Naive thymus-derived CD4-positive, alpha-beta T cell (primary cell): ENCODE results near the gene ACOT4. TPM values are rescaled to one million over a fixed set of nuclear protein-coding genes. Genes with fewer than 3 reads are reported as not detected.
"Not testable (repeated sequence)": the region's sequence is repeated elsewhere in the genome, so short reads cannot be mapped to it uniquely, and the experiment has no call there.

Source experiments
- ATAC-seq: fragments of 150-1000 bp; cut with Tn5 transposase; 2 replicates; pipeline ENCODE4 v1.10.0; 2021; ENCODE audit warnings: mild to moderate bottlenecking, moderate library complexity
- CTCF ChIA-PET: fragments of 350-600 bp; sonication (Branson Sonifier 250); formaldehyde crosslinking; loops from one replicate; lab custom pipeline; 2021; ENCODE audit warnings: antibody characterized with exemption; lab: Charles Lee
- POLR2A ChIA-PET: fragments of 350-600 bp; sonication (Branson Sonifier 250); formaldehyde crosslinking; loops from one replicate; lab custom pipeline; 2021; ENCODE audit warnings: antibody characterized with exemption, inconsistent platforms; lab: Charles Lee
- DNase-seq, 9 donors: peaks; one replicate each; pipeline versions ENCODE4 v3.0.0 to v3.0.0-alpha.2; 2020 to 2022; ENCODE audit warnings: mixed read lengths in 1 of 9
- H3K27ac ChIP-seq: one replicate; pipeline ENCODE4 v1.7.0; 2013; ENCODE audit warnings: mild to moderate bottlenecking, low read depth, low read length, moderate library complexity
- H3K27me3 ChIP-seq, 2 donors: one replicate each; pipeline ENCODE4 v1.7.0; 2013; ENCODE audit warnings: low read length in 2 of 2, mild to moderate bottlenecking in 2 of 2, moderate library complexity in 2 of 2; ENCODE audit not compliant: control insufficient read depth in 2 of 2, insufficient read depth in 2 of 2
- H3K36me3 ChIP-seq, 3 experiments: 1 replicate in 2 of 3; 2 replicates in 1 of 3; pipeline ENCODE4 v1.7.0; 2013; ENCODE audit warnings: low read length in 3 of 3, mild to moderate bottlenecking in 3 of 3, moderate library complexity in 1 of 3; ENCODE audit not compliant: insufficient read depth in 3 of 3, control insufficient read depth in 2 of 3
- H3K4me1 ChIP-seq, 2 donors: one replicate each; pipeline ENCODE4 v1.7.0; 2013; ENCODE audit warnings: low read length in 2 of 2, mild to moderate bottlenecking in 2 of 2, moderate library complexity in 1 of 2; ENCODE audit not compliant: control insufficient read depth in 2 of 2, insufficient read depth in 2 of 2
- H3K4me3 ChIP-seq: 2 replicates; pipeline ENCODE4 v1.7.0; 2013; ENCODE audit warnings: mild to moderate bottlenecking, low read length
- H3K9me3 ChIP-seq, 3 experiments: 1 replicate in 2 of 3; 2 replicates in 1 of 3; pipeline ENCODE4 v1.7.0; 2013; ENCODE audit warnings: low read length in 3 of 3; ENCODE audit not compliant: control insufficient read depth in 2 of 3
- H3K27ac Mint-ChIP-seq, 9 donors: one replicate each; pipeline ENCODE4 v1.8.0; 2020 to 2022; ENCODE audit warnings: mixed read lengths in 9 of 9, mild to moderate bottlenecking in 8 of 9, moderate library complexity in 5 of 9, inconsistent platforms in 2 of 9
- H3K27me3 Mint-ChIP-seq, 5 donors: one replicate each; pipeline ENCODE4 v1.8.0; 2021 to 2022; ENCODE audit warnings: mixed read lengths in 5 of 5, mild to moderate bottlenecking in 1 of 5
- H3K36me3 Mint-ChIP-seq, 5 donors: one replicate each; pipeline ENCODE4 v1.8.0; 2020 to 2022; ENCODE audit warnings: mixed read lengths in 5 of 5, mild to moderate bottlenecking in 3 of 5, inconsistent platforms in 1 of 5
- H3K4me1 Mint-ChIP-seq, 7 donors: one replicate each; pipeline ENCODE4 v1.8.0; 2020 to 2022; ENCODE audit warnings: mixed read lengths in 7 of 7, mild to moderate bottlenecking in 3 of 7, inconsistent platforms in 1 of 7
- H3K4me3 Mint-ChIP-seq, 10 donors: one replicate each; pipeline ENCODE4 v1.8.0; 2020 to 2022; ENCODE audit warnings: mild to moderate bottlenecking in 10 of 10, mixed read lengths in 10 of 10, moderate library complexity in 6 of 10, inconsistent platforms in 2 of 10
- H3K9me3 Mint-ChIP-seq, 11 donors: one replicate each; pipeline ENCODE4 v1.8.0; 2020 to 2022; ENCODE audit warnings: mixed read lengths in 11 of 11, mild to moderate bottlenecking in 4 of 11, inconsistent platforms in 1 of 11, moderate library complexity in 1 of 11
- intact Hi-C, 2 donors: fragments of 100-400 bp; cut with micrococcal nuclease; formaldehyde crosslinking; loops; one replicate each; pipeline ENCODE4 v1.15.1; 2023
- polyA plus RNA-seq, 2 donors: library from polyadenylated mRNA; unstranded; fragments of 300-500 nt; fragmentation: Illumina TruSeq; gene quantifications; one replicate each; pipeline ENCODE4 v1.2.3, GENCODE V29; 2021
- total RNA-seq, 6 experiments: library from RNA in 5 of 6; stranded (reverse) in 5 of 6; gene quantifications; 1 replicate in 5 of 6; 2 replicates in 1 of 6; pipeline ENCODE4 v1.2.3 and lab custom pipeline; 2021 to 2026

Gene ACOT4
- total and polyA plus RNA-seq, 7 experiments from 2014 or later: 0.69 to 2.6 (median 0.94) TPM

- not testable (repeated sequence) for H3K4me3 Mint-ChIP-seq, H3K9me3 Mint-ChIP-seq, H3K27me3 Mint-ChIP-seq
Measured at GRCh38 chr14:73557201-73557600, 34.5 kb upstream of the ACOT4 start.

DNA sequence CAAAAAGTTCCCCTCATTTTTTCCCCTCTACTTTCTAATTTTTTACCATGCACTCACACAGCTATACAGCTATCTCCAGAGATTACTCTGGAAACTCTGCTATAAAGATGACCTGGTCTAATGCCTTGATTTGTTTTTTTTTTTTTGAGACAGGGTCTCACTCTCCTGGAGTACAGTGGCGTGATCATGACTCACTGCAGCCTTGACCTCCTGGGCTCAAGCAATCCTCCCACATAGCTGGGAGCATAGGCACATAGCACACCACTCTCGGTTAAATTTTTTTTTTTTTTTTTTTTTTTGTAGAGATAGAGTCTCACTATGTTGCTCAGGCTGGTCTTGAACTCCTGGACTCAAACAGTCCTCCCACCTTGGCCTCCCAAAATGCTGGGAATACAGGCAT lies 33.4 kb upstream of the ACOT4 start:
- H3K36me3 ChIP-seq, H3K4me3 ChIP-seq, DNase-seq, H3K27ac Mint-ChIP-seq, H3K27me3 Mint-ChIP-seq, POLR2A ChIA-PET, H3K4me1 ChIP-seq, CTCF ChIA-PET, H3K27me3 ChIP-seq, ATAC-seq, H3K9me3 ChIP-seq, H3K27ac ChIP-seq, H3K4me3 Mint-ChIP-seq, intact Hi-C loops: not testable (repeated sequence)
- peaks cover 0 to 11% (median 0%) of the 10 kb centered on the region in 7 donors for H3K4me1 Mint-ChIP-seq
- peaks cover 0 to 13% (median 9%) of the 10 kb centered on the region in 5 donors for H3K36me3 Mint-ChIP-seq
- peaks cover 0 to 19% (median 5%) of the 10 kb centered on the region in 11 donors for H3K9me3 Mint-ChIP-seq

More at GRCh38 chr14:73557201-73557600, 34.5 kb upstream of the ACOT4 start:
- intact Hi-C loops, H3K36me3 Mint-ChIP-seq, H3K4me3 ChIP-seq, POLR2A ChIA-PET, H3K4me1 Mint-ChIP-seq, H3K27ac Mint-ChIP-seq, ATAC-seq, H3K27ac ChIP-seq, H3K27me3 ChIP-seq, H3K4me1 ChIP-seq, H3K9me3 ChIP-seq, H3K36me3 ChIP-seq, DNase-seq, CTCF ChIA-PET: not testable (repeated sequence)

GRCh38 chr14:73562256-73562655 lies 29.4 kb upstream of the ACOT4 start:
- H3K9me3 ChIP-seq, H3K27ac Mint-ChIP-seq, POLR2A ChIA-PET, H3K4me1 ChIP-seq, ATAC-seq, DNase-seq, H3K27me3 ChIP-seq, H3K4me3 ChIP-seq, CTCF ChIA-PET, H3K36me3 ChIP-seq, H3K27me3 Mint-ChIP-seq, H3K4me3 Mint-ChIP-seq, H3K27ac ChIP-seq: not testable (repeated sequence)
- H3K9me3 Mint-ChIP-seq: peaks cover 0 to 19% (median 5%) of the 10 kb centered on the region in 11 donors
- intact Hi-C loops: loop anchor here in 1 of 2 donors (10.0 kb wide), 1 partner anchor 153 kb away; the partner anchor contains the start of gene PNMA1
- peaks cover 4 to 26% (median 19%) of the 10 kb centered on the region in 5 donors for H3K36me3 Mint-ChIP-seq
- peaks cover 12 to 29% (median 20%) of the 10 kb centered on the region in 7 donors for H3K4me1 Mint-ChIP-seq

- H3K27ac ChIP-seq, H3K27ac Mint-ChIP-seq, H3K4me3 ChIP-seq, POLR2A ChIA-PET, H3K27me3 Mint-ChIP-seq, H3K9me3 ChIP-seq, ATAC-seq, H3K4me3 Mint-ChIP-seq, H3K27me3 ChIP-seq, H3K36me3 ChIP-seq, DNase-seq, H3K4me1 ChIP-seq, CTCF ChIA-PET: not testable (repeated sequence)
- Mint-ChIP-seq H3K9me3 (peaks cover 0 to 19% (median 5%) of the 10 kb centered on the region in 11 donors), H3K36me3 (peaks cover 4 to 30% (median 23%) of the 10 kb centered on the region in 5 donors), H3K4me1 (peaks cover 16 to 33% (median 24%) of the 10 kb centered on the region in 7 donors)
- intact Hi-C loops: loop anchor here in 1 of 2 donors (10.0 kb wide), 1 partner anchor 152 kb away; the partner anchor contains the start of gene PNMA1
Measured at GRCh38 chr14:73562696-73563095, 29.0 kb upstream of the ACOT4 start.

- H3K9me3 ChIP-seq, H3K4me3 ChIP-seq, H3K27ac ChIP-seq, H3K27me3 ChIP-seq, H3K36me3 ChIP-seq, DNase-seq, H3K27me3 Mint-ChIP-seq, ATAC-seq: not testable (repeated sequence)
- Mint-ChIP-seq H3K36me3 (peaks cover 4 to 31% (median 25%) of the 10 kb centered on the region in 5 donors), H3K4me3 (peak overlapping the region in 2 of 10 donors; percentile 92 to 96), H3K4me1 (peaks cover 29 to 55% (median 46%) of the 10 kb centered on the region in 7 donors), H3K27ac (peak overlapping the region in 1 of 9 donors; percentile 79), H3K9me3 (peaks cover 0 to 17% (median 5%) of the 10 kb centered on the region in 11 donors)
- peaks cover 21% of the 10 kb centered on the region in 2 donors for H3K4me1 ChIP-seq
- POLR2A ChIA-PET: interaction anchor here (1.8 kb wide), 1 partner anchor 57 kb away, joined by 5 read pairs; no protein-coding TSS in a partner anchor
- CTCF ChIA-PET: interaction anchor here (0.6 kb wide), 1 partner anchor 217 kb away, joined by 3 read pairs; no protein-coding TSS in a partner anchor
- intact Hi-C loops: loop anchor here in 1 of 2 donors (5.0 to 10.0 kb wide), 2 partner anchors 39 to 148 kb away; partner anchors contain the start of gene PNMA1
Measured at GRCh38 chr14:73566431-73566830, 25.2 kb upstream of the ACOT4 start.

DNA sequence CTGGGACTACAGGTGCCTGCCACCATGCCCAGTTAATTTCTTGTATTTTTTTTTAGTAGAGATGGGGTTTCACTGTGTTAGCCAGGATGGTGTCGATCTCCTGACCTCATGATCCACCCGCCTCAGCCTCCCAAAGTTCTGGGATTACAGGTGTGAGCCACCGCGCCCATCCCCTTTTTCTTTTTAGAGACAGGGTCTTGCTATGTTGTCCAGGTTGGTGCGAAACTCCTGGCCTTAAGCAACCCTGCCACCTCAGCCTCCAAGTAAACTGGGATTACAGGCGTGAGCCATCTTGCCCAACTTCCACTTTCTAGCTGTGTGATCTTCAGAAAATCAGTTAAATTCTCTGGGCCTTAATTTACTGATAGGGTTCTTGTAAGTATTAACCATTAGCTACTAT lies 24.7 kb upstream of the ACOT4 start:
- H3K36me3 ChIP-seq: not testable (repeated sequence)
- POLR2A ChIA-PET: interaction anchor here (1.0 to 1.8 kb wide), 4 partner anchors 25 to 58 kb away, joined by 3 to 5 read pairs (median 4); partner anchors contain the start of genes ACOT4 and ACOT6

More for the DNA sequence above, 24.7 kb upstream of the ACOT4 start:
- H3K27ac Mint-ChIP-seq: peak overlapping the region in 3 of 9 donors; percentile 79 to 95 (median 92)
- H3K4me3 ChIP-seq: peak overlapping the region; percentile 73
- peak overlapping the region; percentile 6 to 97 (median 94) for H3K4me3 Mint-ChIP-seq
- peaks cover 4 to 28% (median 22%) of the 10 kb centered on the region in 5 donors for H3K36me3 Mint-ChIP-seq
- H3K27ac ChIP-seq, H3K27me3 Mint-ChIP-seq, ATAC-seq, DNase-seq, H3K9me3 ChIP-seq, H3K27me3 ChIP-seq: not testable (repeated sequence)
- peaks cover 21% of the 10 kb centered on the region in 2 donors for H3K4me1 ChIP-seq
- peaks cover 0 to 12% (median 4%) of the 10 kb centered on the region in 11 donors for H3K9me3 Mint-ChIP-seq
- intact Hi-C loops: loop anchor here in 1 of 2 donors (5.0 to 10.0 kb wide), 2 partner anchors 40 to 148 kb away; partner anchors contain the start of gene PNMA1
- peaks cover 29 to 53% (median 46%) of the 10 kb centered on the region in 7 donors for H3K4me1 Mint-ChIP-seq
- CTCF ChIA-PET: interaction anchor here (4.6 kb wide), 1 partner anchor 57 kb away, joined by 41 read pairs; no protein-coding TSS in a partner anchor
